HG03064 (cell line): ENCODE data around the gene REV1.
"Not testable (repeated sequence)": the region's sequence is repeated elsewhere in the genome, so short reads cannot be mapped to it uniquely, and the experiment has no call there.

Source experiments
- ATAC-seq: cut with Tn5 transposase; IDR thresholded peaks from one replicate; pipeline ENCODE4 v1.9.1; 2021; ENCODE audit warnings: low read depth; ENCODE audit not compliant: unreplicated experiment

Gene REV1

DNA sequence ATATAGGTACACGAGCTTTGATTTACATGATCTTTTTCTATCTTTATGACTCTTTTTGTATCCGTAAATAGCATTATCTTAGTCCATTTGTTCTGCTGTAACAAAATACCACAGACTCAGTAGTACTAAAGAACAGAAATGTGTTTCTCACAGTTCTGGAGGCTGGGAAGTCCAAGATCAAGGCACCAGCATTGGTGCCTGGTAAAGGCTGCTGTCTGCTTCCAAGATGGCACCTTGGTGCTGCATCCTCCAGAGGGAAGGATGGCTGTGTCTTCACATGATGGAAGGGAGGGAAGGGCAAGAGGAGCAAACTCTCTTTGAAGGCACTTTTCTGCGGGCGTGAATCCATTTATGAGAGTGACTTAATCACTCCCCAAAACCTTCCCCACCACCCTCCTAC lies 116.7 kb downstream of the REV1 start:
- no peak for ATAC-seq

- ATAC-seq: not testable (repeated sequence)
Observed at GRCh38 chr2:99368854-99369253, 121.0 kb downstream of the REV1 start.

GRCh38 chr2:99365661-99366060 lies 124.2 kb downstream of the REV1 start:
- ATAC-seq: no peak

DNA sequence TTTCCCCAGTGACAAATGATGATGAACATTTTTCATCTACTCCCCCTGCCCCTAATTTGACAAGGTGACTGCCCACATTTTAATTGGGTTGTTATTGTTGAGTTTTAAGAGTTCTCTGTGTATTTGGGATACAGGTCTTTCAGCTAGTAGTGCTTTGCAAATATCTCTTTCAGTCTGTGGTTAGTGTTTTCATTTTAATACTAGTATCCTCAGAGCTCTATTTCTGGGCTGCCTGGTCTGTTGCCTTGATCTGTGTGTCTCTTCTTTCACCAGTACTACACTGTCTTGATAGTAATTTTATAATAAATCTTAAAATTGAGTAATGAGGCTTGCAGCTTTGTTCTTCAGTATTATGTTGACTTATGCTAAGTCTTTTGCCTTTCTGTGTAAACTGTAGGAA lies 133.0 kb downstream of the REV1 start:
- ATAC-seq: no peak

DNA sequence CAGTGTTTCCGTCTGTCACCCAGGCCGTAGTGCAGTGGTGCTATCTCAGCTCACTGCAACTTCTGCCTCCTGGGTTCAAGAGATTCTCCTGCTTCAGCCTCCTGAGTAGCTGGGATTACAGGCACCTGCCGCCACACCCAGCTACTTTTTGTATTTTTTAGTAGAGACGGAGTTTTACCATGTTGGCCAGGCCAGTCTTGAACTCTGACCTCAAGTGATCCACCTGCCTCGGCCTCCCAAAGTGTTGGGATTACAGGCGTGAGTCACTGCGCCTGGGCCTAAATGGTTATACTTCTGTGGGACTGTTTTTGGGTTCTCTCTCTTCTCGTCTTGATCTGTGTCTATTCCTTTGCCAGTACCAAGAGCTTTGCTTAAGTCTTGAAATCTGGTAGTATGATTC lies 135.0 kb downstream of the REV1 start:
- not testable (repeated sequence) for ATAC-seq

DNA sequence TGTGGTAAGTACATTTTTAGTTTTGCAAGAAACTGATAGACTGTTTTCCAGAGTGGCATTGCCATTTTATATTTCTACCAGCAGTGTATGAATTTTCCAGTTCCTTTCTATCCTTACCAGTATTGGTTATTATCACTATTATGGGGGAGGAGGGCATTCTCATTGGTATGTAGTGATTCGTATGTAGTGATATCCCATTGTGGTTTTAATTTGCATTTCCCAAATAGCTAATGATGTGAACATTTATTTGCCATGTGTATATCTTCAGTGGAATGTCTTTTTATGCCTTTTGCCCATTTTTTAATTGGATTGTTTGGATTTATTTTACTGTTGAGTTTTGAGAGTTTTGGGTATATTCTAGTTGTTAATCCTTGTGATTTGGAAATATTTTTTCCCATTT lies 135.7 kb downstream of the REV1 start:
- ATAC-seq: no peak
